HG03135 (cell line): ENCODE measurements around the gene ZNF365.
"Not testable (repeated sequence)": the region's sequence is repeated elsewhere in the genome, so short reads cannot be mapped to it uniquely, and the experiment has no call there.

Source experiments
- ATAC-seq: cut with Tn5 transposase; IDR thresholded peaks from one replicate; pipeline ENCODE4 v1.9.1; 2021; ENCODE audit warnings: mild to moderate bottlenecking, moderate library complexity; ENCODE audit not compliant: unreplicated experiment

ZNF365 gene, protein sequence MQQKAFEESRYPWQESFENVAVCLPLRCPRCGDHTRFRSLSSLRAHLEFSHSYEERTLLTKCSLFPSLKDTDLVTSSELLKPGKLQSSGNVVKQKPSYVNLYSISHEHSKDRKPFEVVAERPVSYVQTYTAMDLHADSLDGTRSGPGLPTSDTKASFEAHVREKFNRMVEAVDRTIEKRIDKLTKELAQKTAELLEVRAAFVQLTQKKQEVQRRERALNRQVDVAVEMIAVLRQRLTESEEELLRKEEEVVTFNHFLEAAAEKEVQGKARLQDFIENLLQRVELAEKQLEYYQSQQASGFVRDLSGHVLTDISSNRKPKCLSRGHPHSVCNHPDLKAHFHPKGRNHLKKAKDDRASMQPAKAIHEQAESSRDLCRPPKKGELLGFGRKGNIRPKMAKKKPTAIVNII

GRCh38 chr10:62373995-62374861 lies at the start of gene ZNF365:
ZNF365 (plus strand) TSS chr10:62374369; CDS start chr10:62376194, 1,825 bp downstream.
- peak; percentile 62 for ATAC-seq

GRCh38 chr10:62326176-62326575 lies 48.0 kb upstream of the ZNF365 start:
- no peak for ATAC-seq

GRCh38 chr10:62327885-62328284 lies 46.3 kb upstream of the ZNF365 start:
- ATAC-seq, result no peak

DNA sequence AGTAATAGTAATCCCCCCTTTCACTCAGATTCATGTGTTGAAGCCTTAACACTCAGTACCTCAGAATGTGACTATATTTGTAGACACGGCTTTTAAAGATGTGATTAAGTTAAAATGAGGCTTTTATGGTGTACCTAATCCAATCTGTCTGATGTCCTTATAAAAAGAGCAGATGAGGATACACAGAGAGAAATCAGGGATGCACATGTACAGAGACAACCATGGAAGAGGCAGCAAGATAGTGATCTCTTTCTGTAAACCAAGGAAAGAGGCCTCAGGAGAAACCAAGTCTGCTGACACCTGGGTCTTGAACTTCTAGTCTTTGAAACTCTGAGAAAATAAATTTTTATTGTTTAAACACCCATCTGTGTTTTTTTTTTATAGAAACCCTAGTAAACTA lies 44.0 kb upstream of the ZNF365 start:
- no peak for ATAC-seq

DNA sequence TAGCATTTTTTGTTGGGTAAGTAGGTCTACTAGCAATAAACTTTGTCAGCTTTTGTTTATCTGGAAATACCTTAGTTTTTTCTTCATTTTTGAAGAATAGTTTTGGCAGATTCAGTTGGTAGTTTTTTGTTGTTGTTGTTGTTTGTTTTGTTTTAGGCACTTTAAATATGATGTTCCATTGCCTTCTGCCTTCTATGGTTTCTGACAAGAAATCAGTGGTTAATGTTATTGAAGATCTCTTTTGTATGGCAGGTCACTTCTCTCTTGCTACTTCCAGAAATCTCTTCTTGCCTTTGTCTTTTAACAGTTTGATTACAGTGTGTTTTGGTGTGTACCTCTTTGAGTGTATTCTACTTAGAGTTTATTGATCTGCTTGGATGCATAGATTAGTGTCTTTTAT lies 41.8 kb upstream of the ZNF365 start:
- ATAC-seq, result no peak

DNA sequence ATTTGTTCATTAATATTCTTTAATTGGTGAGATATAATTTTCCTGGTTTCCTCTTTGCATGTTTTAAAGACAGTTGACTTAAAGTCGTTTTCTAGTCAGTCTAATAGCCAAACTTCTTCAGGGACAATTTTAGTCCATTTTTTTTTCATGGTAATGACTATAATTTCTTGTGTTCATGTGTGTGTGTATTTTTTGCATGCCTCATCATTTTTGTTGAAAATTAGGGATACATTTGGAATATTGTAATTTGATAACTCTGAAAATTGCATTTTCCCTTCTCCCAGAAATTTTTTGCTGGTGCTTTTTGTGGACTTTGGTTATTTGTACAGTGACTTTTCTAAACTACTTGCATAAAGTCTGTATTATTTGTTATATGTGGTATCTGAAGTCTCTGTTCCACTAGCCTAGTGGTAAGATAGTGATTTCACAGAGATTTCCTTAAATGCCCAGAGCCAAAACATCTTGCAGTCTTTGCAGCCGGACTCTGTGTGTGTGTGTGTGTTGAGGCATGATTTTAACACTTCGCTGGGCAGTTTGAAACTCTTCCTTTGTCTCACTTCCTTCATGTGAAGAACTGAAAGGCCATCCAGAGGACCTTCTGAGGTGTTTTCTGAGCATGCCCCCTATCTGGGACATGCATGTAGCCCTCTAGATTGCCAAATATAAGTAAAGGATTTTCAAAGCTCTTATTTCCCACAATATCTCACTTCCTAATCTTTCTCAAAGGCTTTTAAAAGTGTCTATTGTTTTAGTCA lies 40.9 kb upstream of the ZNF365 start:
- ATAC-seq, result no peak

- ATAC-seq, result no peak
These were observed 40.0 kb upstream of the ZNF365 start for GRCh38 chr10:62333988-62334682.

- ATAC-seq, result no peak
These were observed 38.8 kb upstream of the ZNF365 start for GRCh38 chr10:62335326-62335725.

GRCh38 chr10:62336404-62336803 lies 37.8 kb upstream of the ZNF365 start:
- no peak for ATAC-seq

DNA sequence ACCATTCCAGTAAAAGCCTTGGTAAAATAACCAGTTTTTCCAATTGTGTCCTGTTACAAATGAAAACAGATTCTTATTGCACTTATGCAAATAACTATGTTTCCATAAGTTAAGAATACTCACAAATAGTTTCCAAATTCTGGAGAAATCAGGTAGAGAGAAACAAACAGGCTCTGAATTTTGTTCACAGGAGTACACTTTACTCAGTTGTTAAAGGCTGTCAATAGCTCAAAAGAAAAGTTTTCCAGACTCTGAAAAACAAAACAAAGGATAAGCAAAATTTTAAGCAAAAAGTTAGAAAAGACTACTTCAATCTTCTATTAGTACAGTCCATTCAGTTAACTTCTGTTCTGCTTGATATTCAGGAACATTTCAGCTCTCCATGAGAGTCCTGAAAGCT lies 32.8 kb upstream of the ZNF365 start:
- ATAC-seq, result no peak

DNA sequence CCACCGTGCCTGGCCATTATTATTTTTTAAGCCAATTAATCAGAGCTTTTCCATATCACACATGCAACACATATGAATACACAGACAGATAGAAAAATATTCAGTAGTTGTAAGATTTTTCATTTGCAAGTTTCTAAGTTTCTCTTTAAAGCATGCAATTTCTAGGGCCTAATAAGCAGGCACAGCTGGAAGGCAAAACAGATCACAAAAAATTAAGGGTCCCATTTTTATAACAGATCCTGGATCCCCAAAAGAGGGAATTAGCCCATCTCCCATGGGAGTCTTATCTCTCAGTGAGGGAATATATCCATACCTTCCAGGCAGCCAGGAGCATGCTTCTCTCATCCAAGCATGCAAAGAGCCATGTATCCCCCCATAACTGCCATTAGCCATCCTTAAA lies 31.2 kb upstream of the ZNF365 start:
- no peak for ATAC-seq

DNA sequence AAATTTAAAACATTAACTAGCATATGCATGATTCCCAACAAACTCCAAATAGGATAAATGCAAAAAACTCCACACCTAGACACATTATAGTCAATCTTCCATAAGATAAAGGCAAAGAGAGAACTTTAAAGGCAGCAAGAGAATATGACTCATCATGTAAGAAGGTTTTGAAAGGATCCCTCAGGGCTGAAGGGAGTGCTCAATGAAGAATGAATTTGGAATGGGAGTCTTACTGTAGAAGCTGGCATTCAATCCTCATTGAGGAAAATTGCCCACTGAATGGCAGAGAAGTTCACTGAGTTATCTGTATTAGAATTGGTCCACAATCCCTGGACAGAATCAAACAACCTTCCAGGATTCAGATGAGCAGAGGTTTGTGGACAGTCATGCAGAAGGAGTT lies 26.1 kb upstream of the ZNF365 start:
- no peak for ATAC-seq

GRCh38 chr10:62352356-62352970 lies 21.7 kb upstream of the ZNF365 start:
- ATAC-seq, result no peak

DNA sequence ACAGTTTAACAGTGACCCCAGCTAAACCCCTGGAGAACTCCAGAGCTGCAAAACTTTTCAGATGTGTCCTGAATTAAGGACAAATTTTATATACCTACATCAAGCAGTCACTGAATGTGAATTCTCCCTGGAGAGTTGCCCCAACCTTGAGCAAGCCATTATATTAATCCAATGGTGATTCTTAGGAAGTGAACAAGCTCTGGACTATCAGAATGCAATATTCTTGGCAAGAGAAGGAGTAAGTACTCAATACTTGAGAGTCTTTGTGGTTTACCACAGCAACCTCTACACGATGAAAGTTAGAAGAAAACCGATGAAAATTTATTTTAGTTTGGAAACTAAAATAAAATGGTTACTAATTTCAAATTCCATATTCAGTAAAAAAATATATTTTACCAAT lies 19.3 kb upstream of the ZNF365 start:
- ATAC-seq, result no peak

DNA sequence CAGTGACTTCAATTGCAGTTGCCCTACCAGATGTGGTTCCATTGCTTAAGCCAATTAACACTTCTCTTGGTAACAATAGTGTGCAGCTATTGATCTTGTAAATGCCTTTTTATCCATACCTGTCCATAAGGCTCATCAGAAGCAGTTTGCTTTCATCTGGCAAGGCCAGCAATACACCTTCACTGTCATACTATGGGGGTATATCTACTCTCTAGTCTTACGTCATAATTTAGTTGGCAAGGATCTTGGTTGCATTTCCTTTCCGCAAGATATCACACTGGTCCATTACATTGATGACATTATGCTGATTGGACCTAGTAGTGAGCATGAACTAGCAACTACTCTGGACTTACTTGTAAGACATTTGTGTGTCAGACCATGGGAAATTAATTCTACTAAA lies 17.7 kb upstream of the ZNF365 start:
- no peak for ATAC-seq

DNA sequence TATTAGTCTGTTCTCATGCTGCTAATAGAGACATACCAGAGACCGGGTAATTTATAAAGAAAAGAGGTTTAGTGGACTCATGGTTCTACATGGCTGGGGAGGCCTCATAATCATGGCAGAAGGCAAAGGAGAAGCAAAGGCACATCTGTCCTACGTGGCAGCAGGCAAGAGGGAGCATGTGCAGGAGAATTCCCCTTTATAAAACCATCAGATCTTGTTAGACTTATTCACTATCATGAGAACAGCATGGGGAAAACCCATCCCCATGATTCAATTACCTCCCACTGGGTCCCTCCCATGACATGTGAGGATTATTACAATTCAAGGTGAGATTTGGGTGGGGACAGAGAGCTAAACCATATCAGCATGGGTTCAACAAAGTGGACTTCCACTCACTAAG lies 16.0 kb upstream of the ZNF365 start:
- not testable (repeated sequence) for ATAC-seq

DNA sequence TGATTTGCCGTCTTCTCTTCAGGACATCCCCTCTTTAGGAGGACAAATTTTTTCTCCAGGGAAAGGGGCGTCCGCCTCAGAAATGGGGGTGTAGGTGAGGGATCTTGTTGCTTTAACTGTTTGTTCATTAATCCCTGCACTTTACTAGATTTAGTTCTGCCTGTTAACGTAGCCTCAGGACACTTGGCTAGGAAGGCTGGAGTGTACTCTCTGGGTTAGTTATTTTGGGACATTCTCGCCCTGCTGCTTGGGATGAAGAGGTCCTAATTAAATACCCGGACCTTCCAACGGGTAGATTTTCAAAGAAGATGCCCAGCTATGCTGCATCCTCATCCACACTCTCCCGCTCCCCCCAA lies 552 bp upstream of the ZNF365 start:
- no peak for ATAC-seq

- no peak for ATAC-seq
These were observed 917 bp downstream of the ZNF365 start for GRCh38 chr10:62374862-62375710.
